Astrocyte (in vitro differentiated cells and primary cell): ENCODE results near the gene FRMD4B.

Experiments
- CTCF ChIP-seq: IDR thresholded peaks from 2 replicates; pipeline ENCODE4 v1.5.1; 2011; ENCODE audit warnings: low read depth, mild to moderate bottlenecking, inconsistent platforms, low read length, moderate library complexity; ENCODE audit not compliant: insufficient read depth
- EZH2 ChIP-seq: IDR thresholded peaks from 2 replicates; pipeline ENCODE4 v1.6.1; 2012; ENCODE audit warnings: mild to moderate bottlenecking, low read length, inconsistent platforms; ENCODE audit not compliant: insufficient read depth

GRCh38 chr3:69252141-69252540 lies 133.7 kb downstream of the FRMD4B start:
- TF ChIP-seq CTCF (no peak), EZH2 (no peak)
